ENCODE data around the gene TPST1.

TPST1 gene

DNA sequence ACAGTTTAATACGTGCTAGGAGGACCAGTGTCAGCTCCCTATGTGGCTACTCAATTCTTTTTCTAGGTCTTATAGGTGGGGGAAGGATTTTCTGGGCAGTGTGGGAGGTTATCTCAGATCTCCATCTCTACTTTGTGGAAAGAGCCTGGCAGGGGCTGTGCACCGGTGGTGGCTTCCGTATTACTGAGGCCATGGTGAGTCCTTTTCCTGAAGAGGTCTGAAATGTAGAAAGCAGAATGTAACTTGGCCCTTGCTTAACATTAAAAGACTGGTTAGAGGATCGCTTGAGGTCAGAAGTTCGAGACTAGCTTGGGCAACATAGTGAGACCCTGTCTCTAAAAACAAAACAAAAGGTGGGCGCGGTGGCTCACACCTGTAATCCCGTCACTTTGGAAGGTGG lies 2.7 kb upstream of the TPST1 start:
- no peak overlapping the region for H3K4me3 ChIP-seq (replicated peaks; ENCODE audit: low read depth, low read length)
- TF ChIP-seq, protein P1, sequence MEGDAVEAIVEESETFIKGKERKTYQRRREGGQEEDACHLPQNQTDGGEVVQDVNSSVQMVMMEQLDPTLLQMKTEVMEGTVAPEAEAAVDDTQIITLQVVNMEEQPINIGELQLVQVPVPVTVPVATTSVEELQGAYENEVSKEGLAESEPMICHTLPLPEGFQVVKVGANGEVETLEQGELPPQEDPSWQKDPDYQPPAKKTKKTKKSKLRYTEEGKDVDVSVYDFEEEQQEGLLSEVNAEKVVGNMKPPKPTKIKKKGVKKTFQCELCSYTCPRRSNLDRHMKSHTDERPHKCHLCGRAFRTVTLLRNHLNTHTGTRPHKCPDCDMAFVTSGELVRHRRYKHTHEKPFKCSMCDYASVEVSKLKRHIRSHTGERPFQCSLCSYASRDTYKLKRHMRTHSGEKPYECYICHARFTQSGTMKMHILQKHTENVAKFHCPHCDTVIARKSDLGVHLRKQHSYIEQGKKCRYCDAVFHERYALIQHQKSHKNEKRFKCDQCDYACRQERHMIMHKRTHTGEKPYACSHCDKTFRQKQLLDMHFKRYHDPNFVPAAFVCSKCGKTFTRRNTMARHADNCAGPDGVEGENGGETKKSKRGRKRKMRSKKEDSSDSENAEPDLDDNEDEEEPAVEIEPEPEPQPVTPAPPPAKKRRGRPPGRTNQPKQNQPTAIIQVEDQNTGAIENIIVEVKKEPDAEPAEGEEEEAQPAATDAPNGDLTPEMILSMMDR (IDR thresholded peaks at IDR 0.05; ENCODE audit: low read depth, low read length, missing control alignments) = no peak
- DNase-seq (ENCODE audit: extremely low read depth, low read depth) = no peak

DNA sequence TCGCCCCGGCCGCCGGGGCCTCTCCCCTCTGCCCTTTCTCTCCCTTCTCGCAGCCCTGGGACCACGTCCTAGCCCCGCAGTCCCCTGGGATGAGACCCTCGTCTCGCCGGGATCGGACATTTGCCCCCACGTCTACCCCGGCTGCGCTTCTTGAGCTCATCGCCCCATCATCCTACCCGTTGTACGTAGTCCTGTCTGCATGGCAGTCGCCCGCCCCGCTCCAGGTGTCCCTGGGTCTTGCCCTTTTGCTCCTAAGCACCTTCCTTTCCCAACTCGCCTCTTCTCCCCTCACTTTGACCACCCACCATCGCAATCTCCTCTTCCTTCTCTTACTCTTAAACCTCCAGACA lies 582 bp downstream of the TPST1 start:
- H3K4me3 ChIP-seq (replicated peaks; ENCODE audit: low read depth, low read length) = peak overlapping the region; percentile 63
- DNase-seq (ENCODE audit: extremely low read depth, low read depth) = no peak
- TF ChIP-seq, protein P1 (IDR thresholded peaks at IDR 0.05; ENCODE audit: low read depth, low read length, missing control alignments) = no peak

DNA sequence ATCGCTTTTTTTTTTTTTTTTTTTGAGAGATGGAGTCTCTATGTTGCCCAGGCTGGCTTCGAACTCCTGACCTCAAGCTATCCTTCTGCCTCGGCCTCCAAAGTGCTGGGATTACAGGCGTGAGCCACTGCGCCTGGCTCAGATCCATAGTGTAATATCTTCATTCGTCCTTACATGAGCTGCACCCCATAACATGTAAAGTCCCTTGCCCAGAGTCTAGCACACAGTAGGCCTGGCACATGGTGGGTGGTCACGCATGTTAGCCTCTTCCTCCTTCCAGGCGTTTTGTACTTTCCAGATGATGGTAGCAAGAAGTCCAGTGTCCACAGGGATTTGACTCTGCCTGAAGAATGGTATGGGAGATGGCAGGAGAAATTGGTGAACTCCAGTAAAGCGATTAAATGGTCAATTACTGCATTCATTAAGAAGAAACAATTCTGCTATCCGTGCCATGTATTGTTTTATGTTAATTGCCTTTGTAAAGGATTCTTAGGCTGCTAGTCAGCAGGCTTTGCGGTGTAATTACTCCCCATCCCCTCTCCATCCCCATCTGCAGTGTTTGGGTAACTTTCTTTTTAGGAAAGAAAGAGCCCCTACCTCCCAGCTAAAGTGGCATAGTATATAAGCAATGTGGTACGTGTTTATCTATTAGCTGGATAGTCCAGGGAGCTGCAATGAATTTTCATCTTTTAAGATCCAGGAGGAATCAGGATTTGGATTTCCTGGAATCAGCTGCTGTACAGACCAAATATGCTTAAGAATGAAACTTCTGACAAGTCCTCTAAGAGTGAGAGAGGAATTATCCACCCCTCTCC lies 1.2 kb downstream of the TPST1 start:
- peak overlapping the region; percentile 63 for H3K4me3 ChIP-seq (replicated peaks; ENCODE audit: low read depth, low read length)

DNA sequence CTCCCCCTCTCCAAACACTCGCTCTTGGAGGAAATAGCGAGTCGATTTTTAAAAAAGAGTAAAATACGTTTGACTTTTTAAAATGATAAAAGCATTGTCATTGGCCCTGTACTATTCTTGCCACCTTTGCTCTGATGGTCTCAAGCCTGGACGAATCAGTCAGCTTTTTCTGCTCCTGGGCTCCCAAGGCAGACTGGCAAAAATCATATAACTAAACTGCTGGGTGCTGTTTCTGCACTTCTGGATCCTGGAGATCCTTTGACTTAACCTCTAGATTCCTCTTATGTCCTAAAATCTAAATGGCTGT lies 1.8 kb downstream of the TPST1 start:
- H3K4me3 ChIP-seq (replicated peaks; ENCODE audit: low read depth, low read length) = peak overlapping the region; percentile 63; the same call in 1 of the 2 replicates
- DNase-seq (ENCODE audit: extremely low read depth, low read depth) = no peak
- TF ChIP-seq, protein P1 (IDR thresholded peaks at IDR 0.05; ENCODE audit: low read depth, low read length, missing control alignments) = no peak

More for the DNA sequence above, 1.2 kb downstream of the TPST1 start:
- no peak for DNase-seq (ENCODE audit: extremely low read depth, low read depth)
- TF ChIP-seq, protein P1 (IDR thresholded peaks at IDR 0.05; ENCODE audit: low read depth, low read length, missing control alignments) = no peak

DNA sequence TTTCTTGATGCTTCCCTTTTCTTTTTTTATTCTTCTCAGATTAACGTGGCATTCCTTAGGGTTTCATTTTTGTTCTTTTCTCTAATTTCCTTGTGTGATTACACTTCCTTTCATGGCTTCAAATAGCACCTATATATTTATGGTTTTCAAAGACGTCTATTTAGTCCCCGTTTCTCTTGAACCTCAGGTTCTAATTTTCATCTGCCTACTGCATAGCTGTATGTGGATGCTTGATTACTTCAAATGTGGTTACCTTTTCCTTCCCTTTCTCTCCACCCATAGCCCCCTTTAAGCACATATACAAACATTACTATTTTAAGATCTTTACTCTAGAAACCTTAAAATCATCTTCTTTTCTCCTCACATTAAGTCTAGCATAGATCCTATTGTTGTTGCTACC lies 2.4 kb downstream of the TPST1 start:
- DNase-seq (ENCODE audit: extremely low read depth, low read depth) = no peak
- H3K4me3 ChIP-seq (replicated peaks; ENCODE audit: low read depth, low read length) = no peak overlapping the region
- TF ChIP-seq, protein P1 (IDR thresholded peaks at IDR 0.05; ENCODE audit: low read depth, low read length, missing control alignments) = no peak

DNA sequence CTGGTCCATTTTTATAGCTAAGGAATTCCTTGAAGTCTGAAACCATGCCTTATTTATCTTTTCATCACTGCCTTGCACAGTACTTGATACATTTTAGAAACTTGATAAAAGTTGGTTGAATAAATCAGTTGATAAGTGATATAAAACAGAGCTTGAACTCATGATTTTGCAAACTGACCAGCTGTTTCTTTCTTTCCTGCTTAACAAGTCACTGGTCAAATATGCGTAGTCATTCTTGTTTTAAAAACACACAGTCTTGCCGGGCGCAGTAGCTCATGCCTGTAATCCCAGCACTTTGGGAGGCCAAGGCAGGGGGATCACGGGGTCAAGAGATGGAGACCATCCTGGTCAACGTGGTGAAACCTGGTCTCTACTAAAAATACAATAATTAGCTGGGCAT lies 6.3 kb downstream of the TPST1 start:
- TF ChIP-seq, protein P1 (IDR thresholded peaks at IDR 0.05; ENCODE audit: low read depth, low read length, missing control alignments) = no peak
- no peak overlapping the region for H3K4me3 ChIP-seq (replicated peaks; ENCODE audit: low read depth, low read length)
- DNase-seq (ENCODE audit: extremely low read depth, low read depth) = no peak

DNA sequence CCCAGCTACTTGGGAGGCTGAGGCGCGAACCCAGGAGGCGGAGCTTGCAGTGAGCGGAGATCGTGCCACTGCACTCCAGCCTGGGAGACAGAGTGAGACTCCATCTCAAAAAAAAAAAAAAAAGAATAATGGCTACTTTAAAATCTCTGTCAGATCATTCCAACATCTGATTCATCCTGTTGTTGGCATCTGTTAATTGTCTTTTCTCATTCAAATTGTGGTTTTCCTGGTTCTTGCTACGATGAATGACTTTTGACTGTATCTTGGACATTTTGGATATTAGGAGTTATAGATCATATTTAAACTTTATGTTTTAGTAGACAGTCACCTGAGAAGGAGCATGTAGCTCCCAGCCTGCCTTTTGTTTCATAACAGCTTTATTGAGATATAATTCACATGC lies 8.5 kb downstream of the TPST1 start:
- no peak overlapping the region for H3K4me3 ChIP-seq (replicated peaks; ENCODE audit: low read depth, low read length)
- TF ChIP-seq, protein P1 (IDR thresholded peaks at IDR 0.05; ENCODE audit: low read depth, low read length, missing control alignments) = no peak
- DNase-seq (ENCODE audit: extremely low read depth, low read depth) = no peak
